Activated CD4-positive, alpha-beta T cell treated with anti-CD3 and anti-CD28 coated beads, Interleukin-2, amount 50 U/mL, for 48 hours (primary cell): ENCODE measurements around the gene TBC1D16.

ENCODE experiments used
- DNase-seq, 2 experiments: peaks; one replicate each; pipeline ENCODE4 v3.0.0-alpha.2; 2020

The TBC1D16 gene

GRCh38 chr17:79936641-79937381, 98.9 kb downstream of the TBC1D16 start:
- DNase-seq, result no peak

GRCh38 chr17:79936050-79936449, 99.6 kb downstream of the TBC1D16 start:
- no peak for DNase-seq

- no peak for DNase-seq
Observed at GRCh38 chr17:79935197-79935885, 100.3 kb downstream of the TBC1D16 start.

GRCh38 chr17:79934653-79934970, 101.1 kb downstream of the TBC1D16 start:
- DNase-seq, result no peak

GRCh38 chr17:79933863-79934652, 101.6 kb downstream of the TBC1D16 start:
- peak in 1 of 2 experiments; percentile 7 for DNase-seq

- no peak for DNase-seq
Observed at GRCh38 chr17:79932451-79933306, 103.0 kb downstream of the TBC1D16 start.

- no peak for DNase-seq
Observed at GRCh38 chr17:79931817-79932309, 103.8 kb downstream of the TBC1D16 start.

GRCh38 chr17:79930877-79931816, 104.5 kb downstream of the TBC1D16 start:
- no peak for DNase-seq

- no peak for DNase-seq
Observed at GRCh38 chr17:79930062-79930876, 105.4 kb downstream of the TBC1D16 start.

GRCh38 chr17:79929257-79930061, 106.2 kb downstream of the TBC1D16 start:
- no peak for DNase-seq

GRCh38 chr17:79928502-79929256, 107.0 kb downstream of the TBC1D16 start:
- no peak for DNase-seq

- DNase-seq, result no peak
Observed at GRCh38 chr17:79927688-79928501, 107.8 kb downstream of the TBC1D16 start.

GRCh38 chr17:79927136-79927661, 108.5 kb downstream of the TBC1D16 start:
- DNase-seq, result no peak

GRCh38 chr17:79926605-79927135, 109.0 kb downstream of the TBC1D16 start:
- DNase-seq, result no peak

- no peak for DNase-seq
Observed at GRCh38 chr17:79926142-79926604, 109.5 kb downstream of the TBC1D16 start.

GRCh38 chr17:79925242-79925957, 110.3 kb downstream of the TBC1D16 start:
- no peak for DNase-seq

- DNase-seq, result no peak
Observed at GRCh38 chr17:79924639-79924976, 111.1 kb downstream of the TBC1D16 start.
